Measurements from ENCODE around the gene ENTPD8. TPM values are rescaled to one million over a fixed set of nuclear protein-coding genes. Genes with fewer than 3 reads are reported as not detected.

ENTPD8 gene
- total RNA-seq, 4 donors from 2014 or later, result not detected

DNA sequence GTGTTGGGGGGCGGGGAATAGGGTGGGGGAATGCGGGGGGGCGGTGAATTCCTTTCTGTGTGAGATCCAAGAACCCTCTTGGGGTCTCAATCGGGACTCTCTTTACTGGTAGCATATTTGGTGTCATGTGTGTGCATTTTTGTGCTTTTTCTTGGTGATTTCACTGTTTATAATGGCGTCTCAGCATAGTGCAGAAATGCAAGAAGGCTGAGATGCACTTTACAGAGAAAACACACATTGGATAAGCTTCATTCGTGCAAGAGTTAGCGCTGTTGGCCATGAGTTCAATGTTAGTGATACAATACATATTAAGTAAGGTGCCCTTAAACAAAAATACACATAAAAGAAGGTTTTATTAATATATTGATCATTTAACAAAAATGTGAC is 771 bp upstream of the ENTPD8 start:
- peak overlapping the region in 1 of 4 donors; percentile 22 for H3K27ac ChIP-seq
- no peak for TF ChIP-seq POLR2A (IDR thresholded peaks at IDR 0.05)
- no peak for DNase-seq (ENCODE audit: low spot score in 2 of 2)
- H3K27me3 ChIP-seq, result peaks cover 0 to 49% of the 10 kb centered on the region in 2 donors
- WGBS, 2 donors, result 19 to 23% methylated on average over 4 to 5 of the region's 7 CpGs
- H3K36me3 ChIP-seq, result no peaks in the 10 kb centered on the region
- peaks cover 0 to 4% (median 0%) of the 10 kb centered on the region in 4 donors for H3K9me3 ChIP-seq
- peak overlapping the region in 1 of 4 donors; percentile 43 for H3K4me3 ChIP-seq
- H3K4me1 ChIP-seq, result peaks cover 0 to 30% (median 10%) of the 10 kb centered on the region in 4 donors

DNA sequence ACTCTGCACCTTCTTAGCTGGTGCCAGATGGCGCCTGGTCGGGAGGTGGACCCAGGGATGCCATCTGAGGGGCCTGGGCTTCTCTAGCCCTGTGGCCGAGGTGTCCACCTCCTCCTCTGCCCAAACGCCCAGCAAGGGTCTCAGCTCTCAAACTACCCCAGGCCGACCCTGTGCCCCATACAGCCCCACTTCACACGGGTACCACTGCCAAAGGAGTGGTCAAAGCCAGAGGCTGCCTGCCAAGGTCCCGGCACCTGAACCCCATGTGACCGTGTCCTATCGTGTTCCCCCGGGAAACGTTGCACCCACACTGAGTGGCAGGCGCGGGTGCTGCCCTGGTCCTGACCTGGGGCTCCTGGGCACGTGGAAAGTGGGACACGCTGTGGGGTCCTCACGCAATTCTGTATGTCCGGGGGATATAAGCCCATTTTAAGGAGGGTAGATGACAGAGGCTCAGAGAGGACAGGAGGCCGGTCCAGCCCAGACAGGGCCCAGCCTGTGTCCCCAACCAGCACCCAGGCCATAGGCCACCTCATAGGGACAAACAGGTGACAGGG is 1.9 kb downstream of the ENTPD8 start:
- peaks cover 0 to 22% (median 8%) of the 10 kb centered on the region in 4 donors for H3K4me1 ChIP-seq
- peaks cover 0 to 4% (median 0%) of the 10 kb centered on the region in 4 donors for H3K9me3 ChIP-seq
- TF ChIP-seq CTCF (IDR thresholded peaks at IDR 0.05), result no peak
- 64 to 67% methylated on average over 12 to 17 of the region's 18 CpGs for WGBS, 2 donors
- H3K4me3 ChIP-seq, result no peak overlapping the region
- no peak for DNase-seq (ENCODE audit: low spot score in 2 of 2)
- H3K27me3 ChIP-seq, result peaks cover 0 to 53% of the 10 kb centered on the region in 2 donors
- H3K27ac ChIP-seq, result no peak overlapping the region
- no peaks in the 10 kb centered on the region for H3K36me3 ChIP-seq

GRCh38 chr9:137438591-137439157 is 2.5 kb downstream of the ENTPD8 start:
- WGBS, 2 donors, result 72 to 83% methylated on average over 12 of the region's 22 CpGs
- Histone ChIP-seq H3K27ac (no peak overlapping the region), H3K36me3 (no peaks in the 10 kb centered on the region), H3K4me3 (no peak overlapping the region), H3K4me1 (peaks cover 0 to 22% (median 8%) of the 10 kb centered on the region in 4 donors), H3K27me3 (peaks cover 0 to 49% of the 10 kb centered on the region in 2 donors), H3K9me3 (peaks cover 0 to 4% (median 0%) of the 10 kb centered on the region in 4 donors)
- no peak for DNase-seq (ENCODE audit: low spot score in 2 of 2)
- TF ChIP-seq EP300 (IDR thresholded peaks at IDR 0.05) (no peak), CTCF (IDR thresholded peaks at IDR 0.05) (no peak), POLR2A (IDR thresholded peaks at IDR 0.05) (no peak)

GRCh38 chr9:137437691-137438590 is 3.2 kb downstream of the ENTPD8 start:
- TF ChIP-seq POLR2A (IDR thresholded peaks at IDR 0.05), result no peak
- TF ChIP-seq CTCF (IDR thresholded peaks at IDR 0.05), result no peak
- no peak for TF ChIP-seq EP300 (IDR thresholded peaks at IDR 0.05)
- Histone ChIP-seq H3K27ac (no peak overlapping the region), H3K9me3 (peaks cover 0 to 4% (median 0%) of the 10 kb centered on the region in 4 donors), H3K4me1 (peaks cover 0 to 22% (median 8%) of the 10 kb centered on the region in 4 donors), H3K4me3 (no peak overlapping the region), H3K36me3 (peaks cover 0 to 7% (median 0%) of the 10 kb centered on the region in 3 donors), H3K27me3 (peaks cover 0 to 42% of the 10 kb centered on the region in 2 donors)
- no peak for DNase-seq (ENCODE audit: low spot score in 2 of 2)
- 77 to 84% methylated on average over 24 to 28 of the region's 40 CpGs for WGBS, 2 donors

DNA sequence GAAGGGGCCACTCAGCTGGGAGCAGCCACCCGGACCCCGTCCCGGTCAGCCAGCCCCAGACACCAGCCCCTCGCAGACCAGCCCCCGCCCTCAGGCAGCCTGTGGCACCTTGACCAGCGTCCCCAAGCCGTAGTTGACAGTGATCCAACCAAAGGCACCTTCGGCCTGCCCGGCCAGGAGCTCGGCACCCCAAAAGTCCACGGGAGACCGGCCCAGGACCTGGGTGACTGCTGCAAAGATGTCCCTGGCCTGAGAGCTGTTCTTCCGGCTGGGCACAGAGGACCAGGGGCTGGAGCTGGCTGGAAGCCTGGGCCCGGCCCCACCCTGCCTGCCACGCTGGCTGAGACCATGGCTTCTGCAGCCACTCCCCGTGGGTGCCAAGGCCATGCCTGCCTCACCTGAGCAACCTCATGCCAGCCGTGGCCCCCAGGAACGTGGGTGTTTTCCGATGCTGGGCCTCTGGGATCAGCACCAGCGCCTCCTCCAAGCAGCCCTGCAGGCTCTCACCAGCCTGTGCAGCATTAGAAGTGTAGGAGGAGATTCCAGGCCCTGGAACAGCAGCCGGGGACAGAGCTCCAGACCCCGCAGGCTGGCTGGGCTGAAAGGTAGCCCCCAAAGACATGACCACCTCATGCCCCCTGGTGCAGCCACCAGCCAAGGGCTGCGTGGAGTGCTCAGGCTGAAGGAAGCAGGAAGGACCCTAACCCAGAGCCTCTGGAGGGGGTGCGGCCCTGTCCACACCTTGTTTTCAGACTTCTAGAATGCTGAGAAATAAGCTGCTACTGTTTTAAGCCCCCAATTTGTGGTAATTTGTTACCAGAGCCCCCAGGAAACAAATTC is 4.2 kb downstream of the ENTPD8 start:
- peaks cover 0 to 8% (median 0%) of the 10 kb centered on the region in 3 donors for H3K36me3 ChIP-seq
- H3K4me1 ChIP-seq, result peaks cover 0 to 22% (median 8%) of the 10 kb centered on the region in 4 donors
- no peak overlapping the region for H3K4me3 ChIP-seq
- peaks cover 0 to under 1% (median 0%) of the 10 kb centered on the region in 4 donors for H3K9me3 ChIP-seq
- H3K27ac ChIP-seq, result no peak overlapping the region
- no peak for TF ChIP-seq POLR2A (IDR thresholded peaks at IDR 0.05)
- no peak for TF ChIP-seq EP300 (IDR thresholded peaks at IDR 0.05)
- WGBS, 2 donors, result 71 to 80% methylated on average over 4 to 11 of the region's 24 CpGs
- peaks cover 0 to 32% of the 10 kb centered on the region in 2 donors for H3K27me3 ChIP-seq
- DNase-seq (ENCODE audit: low spot score in 2 of 2), result no peak
